Sigmoid colon (tissue), 7 donors: Measurements from ENCODE around the gene HDAC4. TPM values are rescaled to one million over a fixed set of nuclear protein-coding genes. Genes with fewer than 3 reads are reported as not detected.

Experiments used
- DNase-seq: peaks from one replicate; pipeline ENCODE4 v3.0.0-alpha.2; 2019
- H3K27ac ChIP-seq, 4 donors: fragments of 200-600 bp; sonication (generic); one replicate each; pipeline ENCODE4 v1.5.1; 2016 to 2019; ENCODE audit warnings: mild to moderate bottlenecking in 1 of 4
- H3K27me3 ChIP-seq, 3 donors: fragments of 200-600 bp; sonication (generic); one replicate each; pipeline ENCODE4 v1.5.1; 2019; ENCODE audit warnings: mild to moderate bottlenecking in 1 of 3
- H3K36me3 ChIP-seq, 4 donors: fragments of 200-600 bp; sonication (generic); one replicate each; pipeline ENCODE4 v1.5.1; 2016 to 2019
- H3K4me1 ChIP-seq, 4 donors: fragments of 200-600 bp; sonication (generic); one replicate each; pipeline ENCODE4 v1.5.1; 2017 to 2019
- H3K4me3 ChIP-seq, 4 donors: fragments of 200-600 bp; sonication (generic); one replicate each; pipeline ENCODE4 v1.5.1; 2017 to 2019; ENCODE audit warnings: mild to moderate bottlenecking in 2 of 4, moderate library complexity in 1 of 4
- H3K9me3 ChIP-seq, 4 donors: fragments of 200-600 bp in 3 of 4; sonication (generic) in 3 of 4; one replicate each; pipeline versions ENCODE4 v1.5.1 to v1.6.1; 2013 to 2019
- EP300 ChIP-seq, 4 donors: sonication (generic); formaldehyde crosslinking; IDR thresholded peaks; one replicate each; pipeline ENCODE4 v1.6.1; 2017; ENCODE audit warnings: antibody characterized with exemption in 4 of 4
- POLR2A ChIP-seq, 2 donors: fragments of 450-650 bp; IDR thresholded peaks; one replicate each; pipeline ENCODE4 v1.6.1; 2016; ENCODE audit warnings: antibody characterized with exemption in 2 of 2, mild to moderate bottlenecking in 2 of 2, moderate library complexity in 2 of 2
- POLR2AphosphoS5 ChIP-seq, 4 donors: sonication (generic); formaldehyde crosslinking; IDR thresholded peaks; one replicate each; pipeline ENCODE4 v1.6.1; 2017; ENCODE audit warnings: antibody characterized with exemption in 4 of 4
- WGBS, 2 donors: extraction: QIAGEN DNeasy Blood & Tissue Kit; methylation state at CpG; one replicate each; pipeline ENCODE4 v1.1.7; 2013; 5-methylcytosine and 5-hydroxymethylcytosine counted together
- intact Hi-C: fragments of 100-400 bp; cut with DNase I; formaldehyde crosslinking; loops from one replicate; pipeline ENCODE4 v1.15.1; 2023
- polyA plus RNA-seq, 3 donors: library from polyadenylated mRNA; stranded (reverse); fragments of 200-250 nt; gene quantifications; one replicate each; pipeline ENCODE4 v1.2.3, GENCODE V29; 2013
- total RNA-seq, 4 donors: library from RNA; depleted of rRNA; stranded (reverse); fragments of >200 nt; gene quantifications; one replicate each; pipeline ENCODE4 v1.1.0, GENCODE V29; 2016
- TF ChIP-seq, protein P1 (sequence below), 4 experiments: fragments of 450-650 bp in 3 of 4; fragments of 200-600 bp in 1 of 4; IDR thresholded peaks; one replicate each; pipeline ENCODE4 v1.5.1; 2016 to 2019; ENCODE audit warnings: antibody characterized with exemption in 4 of 4, mild to moderate bottlenecking in 3 of 4, moderate library complexity in 2 of 4
- donor health status: healthy with polysubstance abuse.
- donor health status: Bipolar disorder and iron deficiency.
- donor health status: healthy.

The HDAC4 gene
- total and polyA plus RNA-seq, 7 donors = 1.8 to 196 (median 77.0) TPM

DNA sequence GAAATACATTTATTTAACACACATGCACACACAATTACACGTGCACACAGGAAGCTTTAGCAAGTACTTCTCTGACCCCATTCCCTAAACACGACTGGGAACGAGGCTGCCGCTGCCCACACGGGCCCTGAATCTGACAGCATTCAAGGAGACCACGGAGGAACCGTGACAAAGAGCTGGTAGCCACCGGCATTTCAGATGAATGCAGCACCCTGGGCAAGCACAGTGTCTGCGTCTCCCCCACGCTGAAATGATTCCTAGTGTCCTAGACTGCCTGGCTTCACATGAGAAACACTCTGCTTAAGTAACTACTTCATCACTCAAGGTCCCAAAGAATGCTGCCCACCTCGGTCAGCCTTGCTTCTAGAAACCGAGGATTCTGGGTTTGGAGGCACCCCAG is 95.0 kb downstream of the HDAC4 start:
- DNase-seq = peak; percentile 68
- WGBS, 2 donors = 94 to 95% methylated on average over 12 of the region's 12 CpGs
- Histone ChIP-seq H3K9me3 (no peaks in the 10 kb centered on the region), H3K27ac (peak overlapping the region; percentile 93 to 97 (median 96)), H3K27me3 (no peaks in the 10 kb centered on the region), H3K4me3 (peak overlapping the region; percentile 48 to 62 (median 54)), H3K4me1 (peaks cover 0 to 93% (median 88%) of the 10 kb centered on the region in 4 donors), H3K36me3 (no peaks in the 10 kb centered on the region)
- no peak for TF ChIP-seq EP300 (IDR thresholded peaks at IDR 0.05)
- TF ChIP-seq, protein P1, sequence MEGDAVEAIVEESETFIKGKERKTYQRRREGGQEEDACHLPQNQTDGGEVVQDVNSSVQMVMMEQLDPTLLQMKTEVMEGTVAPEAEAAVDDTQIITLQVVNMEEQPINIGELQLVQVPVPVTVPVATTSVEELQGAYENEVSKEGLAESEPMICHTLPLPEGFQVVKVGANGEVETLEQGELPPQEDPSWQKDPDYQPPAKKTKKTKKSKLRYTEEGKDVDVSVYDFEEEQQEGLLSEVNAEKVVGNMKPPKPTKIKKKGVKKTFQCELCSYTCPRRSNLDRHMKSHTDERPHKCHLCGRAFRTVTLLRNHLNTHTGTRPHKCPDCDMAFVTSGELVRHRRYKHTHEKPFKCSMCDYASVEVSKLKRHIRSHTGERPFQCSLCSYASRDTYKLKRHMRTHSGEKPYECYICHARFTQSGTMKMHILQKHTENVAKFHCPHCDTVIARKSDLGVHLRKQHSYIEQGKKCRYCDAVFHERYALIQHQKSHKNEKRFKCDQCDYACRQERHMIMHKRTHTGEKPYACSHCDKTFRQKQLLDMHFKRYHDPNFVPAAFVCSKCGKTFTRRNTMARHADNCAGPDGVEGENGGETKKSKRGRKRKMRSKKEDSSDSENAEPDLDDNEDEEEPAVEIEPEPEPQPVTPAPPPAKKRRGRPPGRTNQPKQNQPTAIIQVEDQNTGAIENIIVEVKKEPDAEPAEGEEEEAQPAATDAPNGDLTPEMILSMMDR (IDR thresholded peaks at IDR 0.05) = no peak
- peak in 1 of 2 donors; percentile 15 for TF ChIP-seq POLR2A (IDR thresholded peaks at IDR 0.05)
- TF ChIP-seq POLR2AphosphoS5 (IDR thresholded peaks at IDR 0.05) = peak; percentile 11 to 65 (median 42)
- intact Hi-C loops = loop anchor here (5.0 kb wide), 3 partner anchors 83 to 193 kb away; no protein-coding TSS in a partner anchor

GRCh38 chr2:239305222-239305575 is 95.6 kb downstream of the HDAC4 start:
- 94 to 95% methylated on average over 11 of the region's 11 CpGs for WGBS, 2 donors
- H3K4me3 ChIP-seq = peak overlapping the region; percentile 48 to 62 (median 54)
- H3K9me3 ChIP-seq = no peaks in the 10 kb centered on the region
- H3K27ac ChIP-seq = peak overlapping the region; percentile 19 to 97 (median 96)
- intact Hi-C loops = loop anchor here (5.0 kb wide), 3 partner anchors 83 to 193 kb away; no protein-coding TSS in a partner anchor
- TF ChIP-seq POLR2A (IDR thresholded peaks at IDR 0.05) (no peak), POLR2AphosphoS5 (IDR thresholded peaks at IDR 0.05) (peak in 1 of 4 donors; percentile 50)
- H3K36me3 ChIP-seq = no peaks in the 10 kb centered on the region
- H3K27me3 ChIP-seq = no peaks in the 10 kb centered on the region
- peak; percentile 76 for DNase-seq
- H3K4me1 ChIP-seq = peaks cover 0 to 93% (median 88%) of the 10 kb centered on the region in 4 donors

DNA sequence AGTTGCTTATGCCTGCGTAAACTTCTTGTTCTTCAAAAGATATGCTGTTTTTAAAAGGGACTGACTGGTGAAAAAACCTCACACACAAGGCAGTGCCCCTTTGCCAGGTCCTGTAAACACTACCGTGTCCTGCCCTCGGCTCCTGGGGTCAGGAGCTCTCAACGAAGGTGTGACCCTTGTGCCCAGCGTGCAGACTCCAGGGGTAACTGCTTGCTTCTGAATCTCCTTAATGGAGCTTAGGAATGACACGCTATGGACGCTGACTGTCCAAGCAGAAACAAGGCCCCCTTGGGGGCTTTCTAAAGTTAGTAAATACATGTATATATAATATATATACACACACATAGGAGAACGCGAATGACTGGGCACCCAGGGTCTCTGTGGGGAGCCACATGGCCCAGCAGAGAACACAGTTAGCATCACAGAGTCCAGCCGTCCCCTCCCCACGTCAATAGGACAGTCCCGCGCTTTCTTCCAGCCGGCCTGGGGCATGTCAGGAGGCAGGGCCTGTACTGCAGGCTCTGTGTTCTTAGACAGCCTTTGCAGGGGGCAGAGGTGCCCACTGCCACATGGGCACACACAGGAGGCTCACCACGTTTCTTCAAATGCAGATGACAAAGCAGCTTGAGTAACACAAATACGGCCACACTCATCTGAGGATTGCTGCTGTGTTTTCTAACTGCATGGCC is 96.1 kb downstream of the HDAC4 start:
- Histone ChIP-seq H3K27me3 (no peaks in the 10 kb centered on the region), H3K27ac (peak overlapping the region; percentile 19 to 97 (median 96)), H3K9me3 (no peaks in the 10 kb centered on the region), H3K4me3 (peak overlapping the region; percentile 48 to 62 (median 54)), H3K4me1 (peaks cover 0 to 93% (median 88%) of the 10 kb centered on the region in 4 donors), H3K36me3 (no peaks in the 10 kb centered on the region)
- intact Hi-C loops = loop anchor here (5.0 kb wide), 3 partner anchors 82 to 192 kb away; no protein-coding TSS in a partner anchor
- TF ChIP-seq EP300 (IDR thresholded peaks at IDR 0.05) = peak in 1 of 4 donors; percentile 82
- TF ChIP-seq, protein P1 (IDR thresholded peaks at IDR 0.05) = no peak
- peak in 2 of 4 donors; percentile 27 to 58 for TF ChIP-seq POLR2AphosphoS5 (IDR thresholded peaks at IDR 0.05)
- WGBS, 2 donors = 62 to 77% methylated on average over 16 of the region's 16 CpGs
- peak; percentile 78 for DNase-seq

- no peaks in the 10 kb centered on the region for H3K9me3 ChIP-seq
- intact Hi-C loops = no loop called here
- peak overlapping the region in 3 of 4 donors; percentile 53 to 62 (median 54) for H3K4me3 ChIP-seq
- no peaks in the 10 kb centered on the region for H3K36me3 ChIP-seq
- DNase-seq = peak; percentile 68
- H3K27me3 ChIP-seq = no peaks in the 10 kb centered on the region
- H3K27ac ChIP-seq = peak overlapping the region; percentile 19 to 97 (median 96)
- TF ChIP-seq POLR2AphosphoS5 (IDR thresholded peaks at IDR 0.05) (no peak), POLR2A (IDR thresholded peaks at IDR 0.05) (no peak)
- 43 to 65% methylated on average over 21 of the region's 21 CpGs for WGBS, 2 donors
- peaks cover 0 to 93% (median 89%) of the 10 kb centered on the region in 4 donors for H3K4me1 ChIP-seq
Observed at GRCh38 chr2:239303711-239304532, 96.9 kb downstream of the HDAC4 start.

GRCh38 chr2:239302808-239303557 is 97.8 kb downstream of the HDAC4 start:
- Histone ChIP-seq H3K4me3 (peak overlapping the region in 1 of 4 donors; percentile 62), H3K27me3 (no peaks in the 10 kb centered on the region), H3K36me3 (no peaks in the 10 kb centered on the region), H3K9me3 (no peaks in the 10 kb centered on the region), H3K27ac (peak overlapping the region; percentile 19 to 97 (median 96)), H3K4me1 (peaks cover 0 to 99% (median 95%) of the 10 kb centered on the region in 4 donors)
- peak; percentile 72 for DNase-seq
- intact Hi-C loops = no loop called here
- WGBS, 2 donors = 84 to 87% methylated on average over 28 of the region's 28 CpGs
- TF ChIP-seq POLR2AphosphoS5 (IDR thresholded peaks at IDR 0.05) = peak in 1 of 4 donors; percentile 5
- TF ChIP-seq POLR2A (IDR thresholded peaks at IDR 0.05) = no peak
